K562 (cell line): ENCODE data around the gene PSMC3IP. TPM values are rescaled to one million over a fixed set of nuclear protein-coding genes. Genes with fewer than 3 reads are reported as not detected.

ENCODE experiments used
- ATF7 ChIP-seq: fragments of 450-650 bp; IDR thresholded peaks from 2 replicates; pipeline ENCODE4 v1.7.1; 2014; ENCODE audit warnings: mild to moderate bottlenecking, moderate library complexity
- CBFA2T2 ChIP-seq: fragments of 450-650 bp; conservative IDR thresholded peaks from 2 replicates; pipeline ENCODE4 v1.6.1; 2017; ENCODE audit warnings: mild to moderate bottlenecking
- FOXA1 ChIP-seq: fragments of 450-650 bp; IDR thresholded peaks from 2 replicates; pipeline ENCODE4 v1.6.1; 2016; ENCODE audit warnings: mild to moderate bottlenecking, borderline replicate concordance
- NFE2L1 ChIP-seq: fragments of 450-650 bp; IDR thresholded peaks from 2 replicates; pipeline ENCODE4 v1.6.1; 2016; ENCODE audit warnings: missing genetic modification characterization, low read depth, mild to moderate bottlenecking, missing compliant biosample characterization, moderate library complexity, borderline replicate concordance
- POU5F1 ChIP-seq: fragments of 150-350 bp; IDR thresholded peaks from 2 replicates; pipeline ENCODE4 v1.6.1; 2014; ENCODE audit warnings: borderline replicate concordance, low read length, low read depth, mild to moderate bottlenecking; ENCODE audit not compliant: partially characterized antibody
- RBM15 ChIP-seq: fragments of 200-400 bp; formaldehyde crosslinking; IDR thresholded peaks from 2 replicates; pipeline ENCODE4 v1.6.1; 2018; ENCODE audit warnings: mild to moderate bottlenecking, low read length, moderate library complexity; ENCODE audit not compliant: insufficient read depth
- RBM25 ChIP-seq: fragments of 200-400 bp; formaldehyde crosslinking; IDR thresholded peaks from 2 replicates; pipeline ENCODE4 v1.6.1; 2018; ENCODE audit warnings: low read length, low read depth, moderate library complexity; ENCODE audit not compliant: severe bottlenecking
- RNF2 ChIP-seq: sonication (generic); IDR thresholded peaks from 2 replicates; pipeline ENCODE4 v1.6.1; 2016
- SMAD1 ChIP-seq: fragments of 150-350 bp; IDR thresholded peaks from 2 replicates; pipeline ENCODE4 v1.6.1; 2014; ENCODE audit warnings: low read length, low read depth; ENCODE audit not compliant: partially characterized antibody
- SMAD3 ChIP-seq: fragments of 450-650 bp; formaldehyde crosslinking; conservative IDR thresholded peaks from 2 replicates; pipeline ENCODE4 v1.4.0; 2020; ENCODE audit warnings: mild to moderate bottlenecking
- TEAD1 ChIP-seq, 2 experiments: fragments of 450-650 bp in 1 of 2; sonication (generic) in 1 of 2; formaldehyde crosslinking; IDR thresholded peaks; 2 replicates each; pipeline versions ENCODE4 v1.4.0 to v1.8.0; 2020 to 2022; ENCODE audit warnings: mild to moderate bottlenecking in 2 of 2, missing genetic modification reagents in 1 of 2
- TEAD4 ChIP-seq, 2 experiments: sonication (generic) in 1 of 2; formaldehyde crosslinking in 1 of 2; IDR thresholded peaks; 2 replicates each; pipeline versions ENCODE4 v1.6.1 to v1.8.0; 2012 to 2022; ENCODE audit warnings: borderline replicate concordance in 1 of 2, inconsistent platforms in 1 of 2, low read length in 1 of 2, mild to moderate bottlenecking in 1 of 2, missing genetic modification reagents in 1 of 2
- TFAM ChIP-seq: fragments of 250-450 bp; sonication (Bioruptor Pico); conservative IDR thresholded peaks from 2 replicates; pipeline ENCODE4 v1.5.0; 2021; ENCODE audit warnings: mild to moderate bottlenecking, moderate library complexity
- ZBED1 ChIP-seq: IDR thresholded peaks from 2 replicates; pipeline ENCODE4 v1.6.1; 2014
- polyA plus RNA-seq, 8 experiments: library from polyadenylated mRNA; depleted of rRNA in 4 of 8; stranded (reverse) in 5 of 8; unstranded in 3 of 8; fragments of >200 nt; fragmentation: Nextera tagmentation in 2 of 8; fragmentation: Illumina TruSeq in 1 of 8; extraction: Ambion mirVana in 2 of 8; extraction: Trizol in 1 of 8; gene quantifications; 2 replicates each; pipeline versions ENCODE4 v1.2.1 to v1.2.3, GENCODE V29; 2011 to 2014; ENCODE audit warnings: inconsistent platforms in 1 of 8, missing spikeins in 1 of 8
- total RNA-seq, 7 experiments: library from RNA; depleted of rRNA in 6 of 7; stranded (reverse); fragments of >200 nt in 6 of 7; fragmentation: Illumina TruSeq in 2 of 7; extraction: Trizol in 2 of 7; gene quantifications; 2 replicates each; pipeline versions ENCODE4 v1.2.1 to v1.2.3, GENCODE V29; 2011 to 2021; ENCODE audit warnings: low replicate concordance in 1 of 7
- TF ChIP-seq, protein P1 (sequence below), 2 experiments: IDR thresholded peaks; 2 replicates each; pipeline ENCODE4 v1.6.1; 2011; ENCODE audit warnings: borderline replicate concordance in 1 of 2, control low read depth in 1 of 2, low read depth in 1 of 2, low read length in 1 of 2, mild to moderate bottlenecking in 1 of 2, mixed read lengths in 1 of 2, moderate library complexity in 1 of 2; ENCODE audit not compliant: insufficient read depth in 1 of 2, insufficient read length in 1 of 2, poor library complexity in 1 of 2, severe bottlenecking in 1 of 2; ENCODE audit errors: extremely low read depth in 1 of 2
- TF ChIP-seq, protein P2 (sequence below): fragments of 450-650 bp; IDR thresholded peaks from 2 replicates; pipeline ENCODE4 v1.6.1; 2016; ENCODE audit warnings: low read depth, mild to moderate bottlenecking, moderate library complexity
- TF ChIP-seq, protein P3 (sequence below): fragments of 250-450 bp; sonication (Bioruptor Pico); IDR thresholded peaks from 2 replicates; pipeline ENCODE4 v1.8.0; 2022; ENCODE audit warnings: moderate library complexity, mild to moderate bottlenecking, inconsistent platforms
- TF ChIP-seq, protein P4 (sequence below): fragments of 450-650 bp; formaldehyde crosslinking; IDR thresholded peaks from 2 replicates; pipeline ENCODE4 v1.4.0; 2022; ENCODE audit warnings: missing genetic modification characterization
- TF ChIP-seq, protein P5 (sequence below): fragments of 250-450 bp; sonication (Bioruptor Pico); IDR thresholded peaks from 2 replicates; pipeline ENCODE4 v1.8.0; 2021; ENCODE audit warnings: mild to moderate bottlenecking, moderate library complexity
- TF ChIP-seq, protein P6 (sequence below): fragments of 450-650 bp; IDR thresholded peaks from 2 replicates; pipeline ENCODE4 v1.6.1; 2016

Gene PSMC3IP
- total and polyA plus RNA-seq, 9 of the 15 experiments (the other 6 are each of a cell fraction or from before 2014, with no cell fraction given): 13.8 to 65.6 (median 32.8) TPM

DNA sequence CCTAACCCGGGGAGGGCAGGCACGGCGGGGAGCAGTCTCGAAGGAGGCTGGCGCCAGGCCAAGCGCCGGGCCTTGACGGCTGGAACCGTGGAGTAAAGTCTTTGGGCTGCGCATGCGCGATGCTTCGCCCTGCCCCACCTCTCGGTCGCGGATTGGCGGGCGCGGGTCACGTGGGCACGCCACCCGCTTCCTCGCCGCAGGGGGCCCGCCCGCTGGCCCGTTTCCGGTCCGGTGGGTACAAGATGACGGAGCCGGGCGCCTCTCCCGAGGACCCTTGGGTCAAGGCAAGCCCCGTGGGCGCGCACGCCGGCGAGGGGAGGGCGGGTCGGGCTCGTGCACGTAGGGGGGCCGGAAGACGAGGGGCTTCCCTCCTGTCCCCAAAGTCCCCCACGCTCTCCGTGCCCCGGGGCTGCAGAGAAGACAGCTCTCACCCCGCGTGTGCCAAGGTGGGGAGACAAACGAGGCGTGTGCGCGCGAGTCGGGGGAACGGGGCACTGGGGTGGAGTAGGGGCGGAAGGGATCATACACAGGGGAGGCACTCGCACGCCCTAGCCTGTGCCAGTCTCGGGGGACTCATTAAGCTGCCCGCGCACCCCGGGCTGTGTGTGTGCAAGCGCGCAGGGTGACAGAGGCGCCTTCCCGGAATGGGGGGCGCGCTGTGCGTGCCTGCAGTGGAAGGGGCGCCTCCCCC is 10.5 kb downstream of the PSMC3IP start, which contains the start of gene MLX (continued):
- TF ChIP-seq, protein P1, sequence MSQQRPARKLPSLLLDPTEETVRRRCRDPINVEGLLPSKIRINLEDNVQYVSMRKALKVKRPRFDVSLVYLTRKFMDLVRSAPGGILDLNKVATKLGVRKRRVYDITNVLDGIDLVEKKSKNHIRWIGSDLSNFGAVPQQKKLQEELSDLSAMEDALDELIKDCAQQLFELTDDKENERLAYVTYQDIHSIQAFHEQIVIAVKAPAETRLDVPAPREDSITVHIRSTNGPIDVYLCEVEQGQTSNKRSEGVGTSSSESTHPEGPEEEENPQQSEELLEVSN (IDR thresholded peaks at IDR 0.05; ENCODE audit: borderline replicate concordance in 1 of 2, extremely low read depth in 1 of 2, insufficient read depth in 1 of 2, insufficient read length in 1 of 2, low read depth in 1 of 2, low read length in 1 of 2, poor library complexity in 1 of 2, severe bottlenecking in 1 of 2): peak; percentile 25 to 67
- TF ChIP-seq TFAM (CRISPR knock-in tag) (no peak), RBM25 (peak; percentile 99), RBM15 (no peak), NFE2L1 (tag) (no peak), SMAD1 (peak; percentile 76), ATF7 (0 out of 2 replicates have a peak, but pooled peaks have one; percentile 33), RNF2 (0 out of 2 replicates have a peak, but pooled peaks have one; percentile 49), SMAD3 (CRISPR knock-in tag) (no peak), TEAD4 (IDR thresholded peaks at IDR 0.05; ENCODE audit: low read length) (no peak), TEAD4 (CRISPR knock-in tag; IDR thresholded peaks at IDR 0.05; ENCODE audit: borderline replicate concordance) (no peak), ZBED1 (0 out of 2 replicates have a peak, but pooled peaks have one; percentile 37), FOXA1 (no peak), TEAD1 (CRISPR knock-in tag; IDR thresholded peaks at IDR 0.05) (0 out of 4 replicates have a peak, but pooled peaks of 1 of the 2 experiments have one; percentile 20), POU5F1 (peak; percentile 16), CBFA2T2 (peak; percentile 83)
- TF ChIP-seq, protein P2, sequence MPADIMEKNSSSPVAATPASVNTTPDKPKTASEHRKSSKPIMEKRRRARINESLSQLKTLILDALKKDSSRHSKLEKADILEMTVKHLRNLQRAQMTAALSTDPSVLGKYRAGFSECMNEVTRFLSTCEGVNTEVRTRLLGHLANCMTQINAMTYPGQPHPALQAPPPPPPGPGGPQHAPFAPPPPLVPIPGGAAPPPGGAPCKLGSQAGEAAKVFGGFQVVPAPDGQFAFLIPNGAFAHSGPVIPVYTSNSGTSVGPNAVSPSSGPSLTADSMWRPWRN: no peak
- TF ChIP-seq, protein P3, sequence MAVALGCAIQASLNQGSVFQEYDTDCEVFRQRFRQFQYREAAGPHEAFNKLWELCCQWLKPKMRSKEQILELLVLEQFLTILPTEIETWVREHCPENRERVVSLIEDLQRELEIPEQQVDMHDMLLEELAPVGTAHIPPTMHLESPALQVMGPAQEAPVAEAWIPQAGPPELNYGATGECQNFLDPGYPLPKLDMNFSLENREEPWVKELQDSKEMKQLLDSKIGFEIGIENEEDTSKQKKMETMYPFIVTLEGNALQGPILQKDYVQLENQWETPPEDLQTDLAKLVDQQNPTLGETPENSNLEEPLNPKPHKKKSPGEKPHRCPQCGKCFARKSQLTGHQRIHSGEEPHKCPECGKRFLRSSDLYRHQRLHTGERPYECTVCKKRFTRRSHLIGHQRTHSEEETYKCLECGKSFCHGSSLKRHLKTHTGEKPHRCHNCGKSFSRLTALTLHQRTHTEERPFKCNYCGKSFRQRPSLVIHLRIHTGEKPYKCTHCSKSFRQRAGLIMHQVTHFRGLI: no peak
- TF ChIP-seq, protein P4, sequence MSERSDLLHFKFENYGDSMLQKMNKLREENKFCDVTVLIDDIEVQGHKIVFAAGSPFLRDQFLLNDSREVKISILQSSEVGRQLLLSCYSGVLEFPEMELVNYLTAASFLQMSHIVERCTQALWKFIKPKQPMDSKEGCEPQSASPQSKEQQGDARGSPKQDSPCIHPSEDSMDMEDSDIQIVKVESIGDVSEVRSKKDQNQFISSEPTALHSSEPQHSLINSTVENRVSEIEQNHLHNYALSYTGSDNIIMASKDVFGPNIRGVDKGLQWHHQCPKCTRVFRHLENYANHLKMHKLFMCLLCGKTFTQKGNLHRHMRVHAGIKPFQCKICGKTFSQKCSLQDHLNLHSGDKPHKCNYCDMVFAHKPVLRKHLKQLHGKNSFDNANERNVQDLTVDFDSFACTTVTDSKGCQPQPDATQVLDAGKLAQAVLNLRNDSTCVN (CRISPR knock-in tag): no peak
- TF ChIP-seq, protein P5, sequence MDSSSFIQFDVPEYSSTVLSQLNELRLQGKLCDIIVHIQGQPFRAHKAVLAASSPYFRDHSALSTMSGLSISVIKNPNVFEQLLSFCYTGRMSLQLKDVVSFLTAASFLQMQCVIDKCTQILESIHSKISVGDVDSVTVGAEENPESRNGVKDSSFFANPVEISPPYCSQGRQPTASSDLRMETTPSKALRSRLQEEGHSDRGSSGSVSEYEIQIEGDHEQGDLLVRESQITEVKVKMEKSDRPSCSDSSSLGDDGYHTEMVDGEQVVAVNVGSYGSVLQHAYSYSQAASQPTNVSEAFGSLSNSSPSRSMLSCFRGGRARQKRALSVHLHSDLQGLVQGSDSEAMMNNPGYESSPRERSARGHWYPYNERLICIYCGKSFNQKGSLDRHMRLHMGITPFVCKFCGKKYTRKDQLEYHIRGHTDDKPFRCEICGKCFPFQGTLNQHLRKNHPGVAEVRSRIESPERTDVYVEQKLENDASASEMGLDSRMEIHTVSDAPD (CRISPR knock-in tag): no peak
- TF ChIP-seq, protein P6, sequence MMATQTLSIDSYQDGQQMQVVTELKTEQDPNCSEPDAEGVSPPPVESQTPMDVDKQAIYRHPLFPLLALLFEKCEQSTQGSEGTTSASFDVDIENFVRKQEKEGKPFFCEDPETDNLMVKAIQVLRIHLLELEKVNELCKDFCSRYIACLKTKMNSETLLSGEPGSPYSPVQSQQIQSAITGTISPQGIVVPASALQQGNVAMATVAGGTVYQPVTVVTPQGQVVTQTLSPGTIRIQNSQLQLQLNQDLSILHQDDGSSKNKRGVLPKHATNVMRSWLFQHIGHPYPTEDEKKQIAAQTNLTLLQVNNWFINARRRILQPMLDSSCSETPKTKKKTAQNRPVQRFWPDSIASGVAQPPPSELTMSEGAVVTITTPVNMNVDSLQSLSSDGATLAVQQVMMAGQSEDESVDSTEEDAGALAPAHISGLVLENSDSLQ: peak; percentile 21; the same call in 1 of the 2 replicates
